ENCODE data around the gene TEC.

The TEC gene

GRCh38 chr4:48242511-48243195, 27.0 kb downstream of the TEC start:
- TF ChIP-seq YY1 (IDR thresholded peaks at IDR 0.05; ENCODE audit: low read depth) (no peak), TAF1 (IDR thresholded peaks at IDR 0.05; ENCODE audit: low read depth) (no peak), CREB1 (IDR thresholded peaks at IDR 0.05; ENCODE audit: low read depth) (no peak), CEBPB (IDR thresholded peaks at IDR 0.05) (no peak), EGR1 (IDR thresholded peaks at IDR 0.05) (no peak), MAX (IDR thresholded peaks at IDR 0.05) (no peak), TCF12 (IDR thresholded peaks at IDR 0.05; ENCODE audit: low read depth) (no peak)

- no peak for TF ChIP-seq FOXM1 (IDR thresholded peaks at IDR 0.05; ENCODE audit: borderline replicate concordance, low read depth)
- TF ChIP-seq CEBPB (IDR thresholded peaks at IDR 0.05), result no peak
- TF ChIP-seq TEAD4 (IDR thresholded peaks at IDR 0.05), result no peak
- TF ChIP-seq YY1 (IDR thresholded peaks at IDR 0.05; ENCODE audit: low read depth), result no peak
- no peak for TF ChIP-seq MAX (IDR thresholded peaks at IDR 0.05)
- no peak for TF ChIP-seq REST (IDR thresholded peaks at IDR 0.05; ENCODE audit: low read depth)
- no peak for TF ChIP-seq EP300 (IDR thresholded peaks at IDR 0.05; ENCODE audit: borderline replicate concordance)
- TF ChIP-seq USF1 (IDR thresholded peaks at IDR 0.05), result no peak
- no peak for TF ChIP-seq TCF12 (IDR thresholded peaks at IDR 0.05; ENCODE audit: low read depth)
- no peak for TF ChIP-seq ZBTB7A (IDR thresholded peaks at IDR 0.05; ENCODE audit: low read depth)
- no peak for TF ChIP-seq EGR1 (IDR thresholded peaks at IDR 0.05)
- no peak for TF ChIP-seq TAF1 (IDR thresholded peaks at IDR 0.05; ENCODE audit: low read depth)
- no peak for TF ChIP-seq RAD21 (IDR thresholded peaks at IDR 0.05; ENCODE audit: low read depth)
- no peak for TF ChIP-seq NFIC (IDR thresholded peaks at IDR 0.05)
- TF ChIP-seq CREB1 (IDR thresholded peaks at IDR 0.05; ENCODE audit: low read depth), result no peak
Measured at GRCh38 chr4:48241731-48242130, 27.9 kb downstream of the TEC start.

GRCh38 chr4:48237996-48238645, 31.5 kb downstream of the TEC start:
- TF ChIP-seq TAF1 (IDR thresholded peaks at IDR 0.05; ENCODE audit: low read depth), result no peak
- no peak for TF ChIP-seq RAD21 (IDR thresholded peaks at IDR 0.05; ENCODE audit: low read depth)
- TF ChIP-seq TEAD4 (IDR thresholded peaks at IDR 0.05), result no peak
- TF ChIP-seq EP300 (IDR thresholded peaks at IDR 0.05; ENCODE audit: borderline replicate concordance), result no peak
- TF ChIP-seq REST (IDR thresholded peaks at IDR 0.05; ENCODE audit: low read depth), result no peak
- TF ChIP-seq NFIC (IDR thresholded peaks at IDR 0.05), result 0 out of 2 replicates have a peak, but pooled peaks have one; percentile 21
- TF ChIP-seq CEBPB (IDR thresholded peaks at IDR 0.05), result peak; percentile 88
- TF ChIP-seq USF1 (IDR thresholded peaks at IDR 0.05), result no peak
- no peak for TF ChIP-seq CREB1 (IDR thresholded peaks at IDR 0.05; ENCODE audit: low read depth)
- TF ChIP-seq ZBTB7A (IDR thresholded peaks at IDR 0.05; ENCODE audit: low read depth), result no peak
- TF ChIP-seq YY1 (IDR thresholded peaks at IDR 0.05; ENCODE audit: low read depth), result no peak
- no peak for TF ChIP-seq TCF12 (IDR thresholded peaks at IDR 0.05; ENCODE audit: low read depth)
- TF ChIP-seq EGR1 (IDR thresholded peaks at IDR 0.05), result no peak

- TF ChIP-seq EGR1 (IDR thresholded peaks at IDR 0.05), result no peak
- no peak for TF ChIP-seq FOXM1 (IDR thresholded peaks at IDR 0.05; ENCODE audit: borderline replicate concordance, low read depth)
- TF ChIP-seq MAX (IDR thresholded peaks at IDR 0.05), result no peak
- no peak for TF ChIP-seq REST (IDR thresholded peaks at IDR 0.05; ENCODE audit: low read depth)
- TF ChIP-seq CREB1 (IDR thresholded peaks at IDR 0.05; ENCODE audit: low read depth), result no peak
- TF ChIP-seq YY1 (IDR thresholded peaks at IDR 0.05; ENCODE audit: low read depth), result no peak
- TF ChIP-seq CEBPB (IDR thresholded peaks at IDR 0.05), result no peak
- TF ChIP-seq NFIC (IDR thresholded peaks at IDR 0.05), result no peak
- no peak for TF ChIP-seq TEAD4 (IDR thresholded peaks at IDR 0.05)
- no peak for TF ChIP-seq RAD21 (IDR thresholded peaks at IDR 0.05; ENCODE audit: low read depth)
- no peak for TF ChIP-seq USF1 (IDR thresholded peaks at IDR 0.05)
- TF ChIP-seq TCF12 (IDR thresholded peaks at IDR 0.05; ENCODE audit: low read depth), result no peak
- TF ChIP-seq EP300 (IDR thresholded peaks at IDR 0.05; ENCODE audit: borderline replicate concordance), result no peak
- TF ChIP-seq TAF1 (IDR thresholded peaks at IDR 0.05; ENCODE audit: low read depth), result no peak
- TF ChIP-seq ZBTB7A (IDR thresholded peaks at IDR 0.05; ENCODE audit: low read depth), result no peak
Measured at GRCh38 chr4:48235050-48235449, 34.6 kb downstream of the TEC start.
